HUDEP-2 (cell line): Measurements from ENCODE around the gene SHFL.

ENCODE experiments used
- DNase-seq, 76 experiments: peaks; one replicate each; lab custom pipeline; 2025; ENCODE audit not compliant: unreplicated experiment in 76 of 76; lab: John Stamatoyannopoulos, UW

SHFL gene

GRCh38 chr19:10106100-10106936 is 20.2 kb downstream of the SHFL start, which contains the start of gene PPAN:
Gene PPAN (plus strand): TSS chr19:10106362. CDS start chr19:10106395, 33 bp downstream.
- DNase-seq: peak in 75 of 76 experiments; percentile 78 to 100 (median 99)

- no peak for DNase-seq
These were observed 21.1 kb downstream of the SHFL start for GRCh38 chr19:10107254-10107653.

GRCh38 chr19:10107817-10108367 is 21.8 kb downstream of the SHFL start:
- DNase-seq: no peak

- no peak for DNase-seq
These were observed 23.4 kb downstream of the SHFL start for GRCh38 chr19:10109528-10109927.

- no peak for DNase-seq
These were observed 24.2 kb downstream of the SHFL start for GRCh38 chr19:10110076-10110971.

- DNase-seq: no peak
These were observed 24.8 kb downstream of the SHFL start for GRCh38 chr19:10110972-10111317.

- no peak for DNase-seq
These were observed 25.3 kb downstream of the SHFL start, which contains the start of gene P2RY11 for GRCh38 chr19:10111405-10111811. Gene P2RY11 (plus strand): TSS chr19:10111693. CDS start chr19:10111722, 29 bp downstream.

- peak in 2 of 76 experiments; percentile 37 to 42 for DNase-seq
These were observed 26.1 kb downstream of the SHFL start for GRCh38 chr19:10112037-10112761.

- peak in 57 of 76 experiments; percentile 16 to 86 (median 57) for DNase-seq
These were observed 26.9 kb downstream of the SHFL start for GRCh38 chr19:10112895-10113591.

GRCh38 chr19:10113592-10113963 is 27.5 kb downstream of the SHFL start:
- peak in 10 of 76 experiments; percentile 20 to 59 (median 36) for DNase-seq

- peak in 4 of 76 experiments; percentile 16 to 50 (median 30) for DNase-seq
These were observed 28.0 kb downstream of the SHFL start for GRCh38 chr19:10113964-10114650.

- peak in 14 of 76 experiments; percentile 23 to 67 (median 38) for DNase-seq
These were observed 28.7 kb downstream of the SHFL start for GRCh38 chr19:10114651-10115391.

GRCh38 chr19:10115392-10116084 is 29.4 kb downstream of the SHFL start:
- DNase-seq: no peak

- peak in 2 of 76 experiments; percentile 17 to 28 for DNase-seq
These were observed 30.2 kb downstream of the SHFL start for GRCh38 chr19:10116085-10116865.

GRCh38 chr19:10116866-10117616 is 30.9 kb downstream of the SHFL start:
- no peak for DNase-seq

- DNase-seq: peak in 5 of 76 experiments; percentile 14 to 21 (median 17)
These were observed 32.8 kb downstream of the SHFL start for GRCh38 chr19:10118960-10119359.
